ENCODE measurements around the gene IL27RA. TPM values are rescaled to one million over a fixed set of nuclear protein-coding genes. Genes with fewer than 3 reads are reported as not detected.
A peak's percentile ranks its signal among the peaks of the same experiment; 100 is the strongest.

Gene IL27RA
- total and polyA plus RNA-seq, 2 of the 4 experiments (the other 2 are of a cell fraction): 2.9 to 5.1 TPM

GRCh38 chr19:14030997-14031718 is 404 bp upstream of the IL27RA start:
- Histone ChIP-seq H3K56ac (ENCODE audit: extremely low read depth, insufficient read depth, low read length) (no peak overlapping the region), H3K9me3 (ENCODE audit: control insufficient read depth, insufficient read depth, low read length) (no peaks in the 10 kb centered on the region; the same call in 1 of the 2 replicates), H3K4ac (ENCODE audit: low read depth, low read length) (no peak overlapping the region), H2AK9ac (replicated peaks; ENCODE audit: low read depth, low read length, poor library complexity) (peak overlapping the region; percentile 63), H2BK5ac (ENCODE audit: low read depth, low read length, poor library complexity, severe bottlenecking) (no peak overlapping the region), H3K9ac (ENCODE audit: low read depth, low read length) (no peak overlapping the region), H2BK15ac (ENCODE audit: low read depth, low read length) (no peak overlapping the region), H4K91ac (ENCODE audit: insufficient read depth, low read depth, low read length) (no peak overlapping the region), H4K8ac (ENCODE audit: low read depth in 2 of 2, low read length in 2 of 2) (no peak overlapping the region), H3K36me3 (ENCODE audit: control insufficient read depth, insufficient read depth, low read length) (no peaks in the 10 kb centered on the region), H4K5ac (ENCODE audit: low read depth, low read length) (no peak overlapping the region), H3K14ac (replicated peaks; ENCODE audit: low read depth, low read length) (no peak overlapping the region), H4K20me1 (ENCODE audit: insufficient read depth, low read length) (no peaks in the 10 kb centered on the region), H3K4me3 (ENCODE audit: insufficient read depth, low read depth, low read length) (peak overlapping the region; percentile 60; the same call in 1 of the 2 replicates), H3K9me1 (ENCODE audit: insufficient read depth, low read length) (no peaks in the 10 kb centered on the region), H2AFZ (replicated peaks; ENCODE audit: low read length, poor library complexity) (peak overlapping the region; percentile 93), H2BK120ac (ENCODE audit: low read depth, low read length) (no peak overlapping the region), H3K18ac (ENCODE audit: low read depth, low read length) (no peak overlapping the region), H3K4me1 (ENCODE audit: control insufficient read depth, insufficient read depth, low read length) (no peaks in the 10 kb centered on the region), H3K23ac (ENCODE audit: low read depth, low read length) (peak overlapping the region; percentile 32; the same call in 1 of the 2 replicates), H2AK5ac (ENCODE audit: low read depth, low read length) (peak overlapping the region; percentile 44; the same call in 1 of the 2 replicates), H3K27me3 (ENCODE audit: control insufficient read depth, insufficient read depth, low read length) (peaks cover 30% of the 10 kb centered on the region), H3K79me1 (ENCODE audit: low read depth in 1 of 2, low read length in 2 of 2) (no peaks in the 10 kb centered on the region), H2BK20ac (ENCODE audit: low read depth, low read length) (no peak overlapping the region), H3K4me2 (ENCODE audit: low read depth, low read length) (no peak overlapping the region; the same call in 1 of the 2 replicates), H3K27ac (ENCODE audit: insufficient read depth, low read length) (no peak overlapping the region)
- no peak for TF ChIP-seq RFX5 (IDR thresholded peaks at IDR 0.05; ENCODE audit: low read depth, low read length)
- TF ChIP-seq CHD1 (IDR thresholded peaks at IDR 0.05; ENCODE audit: low read depth, low read length): no peak
- TF ChIP-seq RCOR1 (IDR thresholded peaks at IDR 0.05; ENCODE audit: insufficient replicate concordance, low read length): no peak
- TF ChIP-seq BHLHE40 (IDR thresholded peaks at IDR 0.05; ENCODE audit: low read depth, low read length): no peak
- no peak for TF ChIP-seq MAFK (IDR thresholded peaks at IDR 0.05; ENCODE audit: low read depth, low read length)
- POLR2A ChIA-PET (ENCODE audit: unreplicated experiment): interaction anchor here (0.6 kb wide), 1 partner anchor 37 kb away, joined by 5 read pairs; no protein-coding TSS in a partner anchor
- intact Hi-C loops (cut with micrococcal nuclease) (no loop called here), in situ Hi-C loops (cut with MboI; ENCODE audit: low sequenced_read_pairs) (no loop called here), dilution Hi-C loops (cut with HindIII; ENCODE audit: low sequenced_read_pairs, unreplicated experiment) (no loop called here)
- no TSS peak for BruUV-seq (replicated peaks)
- CTCF ChIA-PET: interaction anchor here (0.8 to 1.8 kb wide), 5 partner anchors 9 to 20 kb away, joined by 3 to 7 read pairs (median 4); no protein-coding TSS in a partner anchor
- no peak for DNase-seq
- no peak for ATAC-seq (ENCODE audit: low read depth)
- 63% methylated on average over 3 of the region's 20 CpGs; no CpG with 5 or more reads in 1 of the 2 experiments for WGBS, 2 experiments (ENCODE audit: extremely low coverage in 2 of 2, insufficient read length in 1 of 2)

Measured in IMR-90 (cell line).